GM21526 (cell line): ENCODE measurements around the gene VSTM2B.

Experiments used
- ATAC-seq: cut with Tn5 transposase; IDR thresholded peaks from one replicate; pipeline ENCODE4 v1.9.1; 2021; ENCODE audit warnings: moderate library complexity; ENCODE audit not compliant: unreplicated experiment, low FRiP score

VSTM2B gene

GRCh38 chr19:29612801-29613595, 87.2 kb downstream of the VSTM2B start:
- ATAC-seq, result no peak

- ATAC-seq, result no peak
These were observed 88.3 kb downstream of the VSTM2B start for GRCh38 chr19:29614046-29614445.
